Head of caudate nucleus (tissue), 42 donors: Measurements from ENCODE around the gene TBC1D2.

Experiments used
- DNase-seq, 42 donors: peaks; one replicate each; pipeline versions ENCODE4 v3.0.0 to v3.0.0-alpha.2; 2020 to 2021; ENCODE audit warnings: mixed read lengths in 7 of 42
- intact Hi-C: fragments of 100-400 bp; cut with DNase I; formaldehyde crosslinking; loops from one replicate; pipeline ENCODE4 v1.15.0; 2022

Gene TBC1D2

DNA sequence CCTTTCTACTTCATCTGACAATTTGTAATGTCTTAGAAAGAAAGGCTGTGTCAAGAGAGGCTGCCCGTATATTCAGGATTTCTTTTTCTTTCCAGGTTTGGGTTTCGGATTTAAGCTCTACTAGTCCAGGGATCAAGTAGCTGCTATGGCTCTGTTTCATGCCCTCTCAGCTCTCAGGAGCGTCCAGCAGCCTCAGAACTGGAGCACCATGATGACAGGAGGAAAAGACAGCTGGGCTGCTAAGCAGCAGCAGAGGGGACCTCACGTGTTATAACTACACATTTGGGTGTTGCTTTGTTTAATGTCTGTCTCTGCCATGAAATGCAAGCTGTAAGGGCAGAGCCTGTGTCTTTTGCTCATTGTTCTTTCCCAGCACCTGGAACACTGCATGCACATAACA is 28.5 kb downstream of the TBC1D2 start:
- no peak for DNase-seq

DNA sequence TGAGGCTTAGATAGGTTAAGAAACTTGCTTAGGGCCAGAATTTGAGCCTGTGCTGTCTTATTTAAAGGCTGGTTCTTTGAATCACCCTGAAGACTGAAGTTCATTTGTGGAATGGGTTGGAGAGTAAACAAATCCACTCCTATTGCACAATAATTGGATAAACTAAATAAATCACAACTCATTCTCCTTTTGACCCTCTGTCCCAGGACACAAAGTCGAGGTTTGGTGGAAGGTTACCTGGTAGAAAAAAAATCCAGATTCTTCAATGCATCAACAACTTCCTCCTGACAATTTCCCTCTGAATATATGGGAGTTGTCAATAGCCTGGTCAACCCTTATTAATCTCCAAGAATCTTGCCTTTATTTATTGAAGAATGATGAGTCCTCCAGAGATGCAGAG is 28.9 kb downstream of the TBC1D2 start:
- DNase-seq, result no peak
- intact Hi-C loops, result no loop called here

More for the DNA sequence above, 28.5 kb downstream of the TBC1D2 start:
- intact Hi-C loops, result no loop called here

DNA sequence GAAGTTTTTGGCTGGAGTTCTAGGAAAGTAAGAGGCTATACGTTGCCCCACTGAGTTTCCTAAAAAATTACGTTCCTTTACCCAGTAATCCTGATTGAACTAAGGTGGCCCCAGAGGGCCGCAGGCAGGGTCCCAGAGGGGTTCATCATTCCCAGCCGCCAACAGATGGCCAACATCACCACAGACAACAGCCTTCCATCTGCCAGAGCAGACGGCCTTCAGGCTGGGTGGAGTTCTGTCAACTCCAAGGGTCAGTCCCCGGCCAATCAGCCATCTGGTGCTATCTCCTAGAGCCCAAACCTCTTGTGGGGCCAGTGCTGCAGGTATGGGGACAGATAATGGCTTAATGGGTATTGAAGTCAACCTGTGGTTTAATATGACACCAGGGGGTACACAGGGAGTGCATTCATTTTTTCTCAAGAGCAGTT is 30.4 kb downstream of the TBC1D2 start:
- intact Hi-C loops, result no loop called here

DNA sequence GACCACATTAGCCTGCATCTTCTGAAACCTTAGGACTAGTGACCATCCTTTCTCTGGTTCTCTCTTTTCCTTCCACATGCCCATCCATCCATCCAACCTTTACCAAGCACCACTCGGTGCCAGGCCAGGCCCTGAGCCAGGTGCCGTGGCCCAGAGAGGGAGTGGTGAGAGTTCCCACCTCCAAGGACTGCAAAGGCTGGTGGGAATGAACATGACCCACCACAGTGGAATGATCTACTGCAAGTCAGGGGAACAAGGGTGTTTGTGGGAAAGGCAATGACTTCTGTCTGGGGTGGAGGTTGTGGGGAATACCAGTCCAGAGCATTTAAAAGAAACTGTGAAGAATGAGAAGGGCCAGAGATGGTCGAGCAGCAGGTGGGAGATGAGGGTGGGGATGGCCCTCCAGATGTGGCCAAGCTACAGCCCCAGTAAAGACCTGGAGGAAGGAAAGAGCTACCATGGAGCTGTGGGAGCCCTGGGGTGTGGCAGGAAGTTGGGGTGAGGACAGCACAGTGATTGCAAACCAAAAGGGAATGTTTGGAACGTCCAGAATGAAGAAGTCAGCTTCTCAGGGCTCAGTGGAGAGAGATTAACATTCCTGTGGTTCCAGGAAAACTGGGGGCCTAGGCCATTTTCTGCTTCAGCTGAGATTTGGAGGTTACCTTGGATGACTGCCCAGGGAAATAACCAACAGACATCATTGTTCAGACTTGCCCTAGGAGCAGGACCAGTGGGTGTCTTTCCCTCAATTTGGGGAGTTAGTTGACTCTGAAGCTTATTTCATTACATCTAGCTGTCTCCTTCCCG is 32.4 kb downstream of the TBC1D2 start:
- intact Hi-C loops, result no loop called here
- no peak for DNase-seq

More for the DNA sequence above, 30.4 kb downstream of the TBC1D2 start:
- no peak for DNase-seq

DNA sequence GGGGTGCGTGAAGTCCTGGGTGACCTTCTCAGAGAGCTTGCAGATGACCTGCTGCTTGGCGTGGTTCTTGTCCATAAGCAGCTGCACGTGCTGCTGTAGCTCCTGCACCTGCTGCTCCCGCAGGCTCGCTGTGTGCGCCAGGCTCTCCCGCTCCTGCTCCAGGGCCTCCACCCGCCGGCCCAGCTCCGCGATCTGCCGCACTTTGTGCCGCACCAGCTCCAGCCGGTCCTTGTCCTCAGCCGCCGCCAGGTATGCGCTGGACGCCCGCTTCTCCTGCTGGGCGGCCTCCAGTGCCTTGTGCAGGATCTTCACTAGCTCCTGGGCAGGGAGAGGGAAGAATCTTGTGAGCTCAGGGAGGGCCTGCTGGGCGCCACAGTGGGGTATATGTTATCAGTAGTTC is 34.5 kb downstream of the TBC1D2 start:
- DNase-seq, result no peak
- intact Hi-C loops, result no loop called here

DNA sequence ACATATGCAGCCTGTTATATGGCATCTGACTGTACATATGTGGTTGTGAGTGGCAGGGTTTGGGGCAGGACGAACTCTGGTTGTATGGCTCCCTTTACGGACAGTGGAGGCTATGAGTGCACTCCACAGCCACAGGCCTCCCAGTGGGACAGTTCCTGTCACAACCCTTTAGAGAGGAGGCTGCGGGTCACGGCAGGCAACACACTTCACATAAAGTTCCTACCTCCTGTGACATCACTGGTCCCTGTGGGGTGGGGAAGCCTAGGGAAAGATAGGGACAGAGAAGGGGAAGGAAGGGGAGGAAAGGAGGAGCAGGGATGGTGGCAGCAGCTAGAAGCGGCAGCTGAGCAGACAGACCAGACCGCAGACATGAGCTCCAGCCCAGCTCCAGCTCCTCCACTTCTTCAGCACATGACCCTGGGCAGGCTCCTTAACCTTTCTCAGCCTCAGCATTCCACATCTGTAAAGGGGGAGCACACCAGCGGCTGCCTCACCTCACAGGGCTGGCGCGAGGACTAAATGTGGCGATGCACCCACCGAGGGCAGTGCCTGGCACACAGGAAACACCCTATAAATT is 35.6 kb downstream of the TBC1D2 start:
- no peak for DNase-seq
- intact Hi-C loops, result no loop called here

DNA sequence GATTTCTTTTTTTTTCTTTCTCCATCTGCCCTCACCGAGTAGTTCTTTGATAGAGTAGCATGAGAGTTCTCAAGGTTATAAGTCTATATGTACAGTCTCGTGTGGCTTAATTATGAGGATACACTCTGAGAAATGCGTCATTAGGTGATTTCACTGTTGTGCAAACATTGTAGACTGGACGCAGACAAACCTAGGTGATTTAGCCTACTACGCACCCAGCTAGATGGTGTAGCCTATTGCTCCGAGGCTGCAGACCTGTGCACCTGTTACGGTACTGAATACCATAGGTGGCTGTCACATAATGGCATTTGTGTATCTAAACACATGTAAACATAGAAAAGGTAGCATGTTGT is 36.1 kb downstream of the TBC1D2 start:
- no peak for DNase-seq
- intact Hi-C loops, result no loop called here

DNA sequence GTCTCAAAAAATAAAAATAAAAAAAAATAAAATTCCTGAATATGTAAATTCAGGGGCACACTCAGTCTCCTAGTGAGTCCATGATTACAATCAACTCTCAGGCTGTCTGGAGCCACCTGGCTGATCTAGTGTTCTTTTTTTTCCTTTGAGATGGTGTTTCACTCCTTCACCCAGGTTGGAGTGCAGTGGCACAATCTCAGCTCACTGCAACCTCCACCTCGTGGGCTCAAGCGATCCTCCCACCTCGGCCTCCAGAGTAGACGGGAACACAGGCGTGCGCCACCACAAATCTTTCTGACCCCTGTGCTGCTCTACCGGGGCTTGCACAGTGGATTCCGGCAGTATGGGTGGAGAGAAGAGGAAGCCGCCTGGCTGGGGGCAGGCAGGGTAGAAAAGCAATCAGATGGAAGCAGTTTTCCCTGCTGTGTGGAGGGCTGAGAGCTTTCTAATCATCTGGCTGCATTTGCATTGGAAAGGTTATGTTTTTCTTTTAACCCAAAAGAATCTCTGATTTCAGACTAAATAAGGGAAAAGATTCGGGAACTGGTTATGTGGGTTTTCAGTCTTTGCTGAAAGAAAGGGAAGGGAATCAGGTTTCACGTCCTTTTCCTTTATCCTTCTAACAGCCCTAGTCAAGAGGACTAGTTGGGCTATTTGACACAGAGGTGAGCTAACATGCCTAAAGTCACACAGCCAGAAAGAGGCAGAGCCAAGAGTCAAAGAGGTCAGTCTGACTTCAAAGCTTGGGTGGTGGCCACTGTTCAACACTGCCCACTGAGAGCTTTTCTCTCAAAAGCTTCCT is 36.7 kb downstream of the TBC1D2 start:
- DNase-seq, result no peak
- intact Hi-C loops, result no loop called here

DNA sequence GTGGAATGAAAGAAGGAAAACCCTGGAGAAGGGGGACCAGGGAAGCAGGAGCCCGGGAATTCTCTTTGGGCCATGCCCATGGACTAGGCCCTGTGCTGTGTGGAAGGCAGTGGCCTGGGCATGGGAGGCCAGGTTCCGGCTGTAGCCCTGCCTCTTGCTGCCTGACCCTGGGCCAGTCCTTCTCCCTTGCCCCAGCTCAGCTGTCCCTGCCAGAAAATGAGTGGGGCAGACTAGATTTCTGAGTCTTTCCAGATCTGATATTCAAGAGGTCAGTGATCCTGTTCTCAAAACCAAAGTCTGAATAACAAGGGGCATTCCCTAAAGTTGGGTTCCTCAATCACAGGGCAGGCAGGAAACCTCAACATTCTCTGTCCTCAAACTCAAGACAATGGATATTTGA is 38.2 kb downstream of the TBC1D2 start:
- no peak for DNase-seq
- intact Hi-C loops, result no loop called here

DNA sequence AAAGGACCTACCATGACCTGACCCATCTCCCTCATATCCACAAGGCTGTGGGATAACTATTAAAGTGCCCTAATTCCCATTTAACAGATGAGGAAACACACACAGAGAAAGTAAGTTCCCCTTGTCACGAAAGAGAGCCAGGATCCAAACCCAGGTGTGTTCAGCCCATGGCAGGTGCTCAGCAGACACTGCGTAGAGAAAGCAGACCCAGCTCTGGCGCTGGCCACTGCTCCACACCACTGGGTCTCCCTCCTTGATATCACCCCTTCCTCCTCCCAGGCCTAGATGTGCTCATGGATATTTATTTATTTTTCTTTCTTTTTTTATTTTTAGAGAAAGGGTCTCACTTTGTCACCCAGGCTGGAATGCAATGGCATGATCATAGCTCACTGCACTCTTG is 39.1 kb downstream of the TBC1D2 start:
- intact Hi-C loops, result no loop called here

DNA sequence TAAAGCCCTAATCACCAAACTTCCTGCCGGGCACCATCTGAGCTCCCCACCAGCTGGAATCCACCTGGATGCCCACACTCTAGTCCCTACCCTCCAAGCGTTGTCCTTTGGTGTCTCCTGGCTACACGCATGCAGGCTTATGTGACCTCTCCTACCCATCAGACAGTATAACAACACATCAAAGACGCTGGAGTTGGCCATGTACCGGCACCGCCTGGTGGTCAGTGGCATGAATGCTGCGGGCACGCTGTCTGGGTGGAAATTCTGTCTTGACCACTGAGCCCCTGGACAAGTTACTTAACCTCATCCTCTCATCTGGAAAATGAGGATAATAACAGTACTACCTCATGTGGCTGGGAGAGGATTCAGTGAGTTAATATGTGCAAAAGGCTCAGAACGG is 39.6 kb downstream of the TBC1D2 start:
- intact Hi-C loops, result no loop called here
- DNase-seq, result no peak

More for the DNA sequence above, 39.1 kb downstream of the TBC1D2 start:
- DNase-seq, result no peak

DNA sequence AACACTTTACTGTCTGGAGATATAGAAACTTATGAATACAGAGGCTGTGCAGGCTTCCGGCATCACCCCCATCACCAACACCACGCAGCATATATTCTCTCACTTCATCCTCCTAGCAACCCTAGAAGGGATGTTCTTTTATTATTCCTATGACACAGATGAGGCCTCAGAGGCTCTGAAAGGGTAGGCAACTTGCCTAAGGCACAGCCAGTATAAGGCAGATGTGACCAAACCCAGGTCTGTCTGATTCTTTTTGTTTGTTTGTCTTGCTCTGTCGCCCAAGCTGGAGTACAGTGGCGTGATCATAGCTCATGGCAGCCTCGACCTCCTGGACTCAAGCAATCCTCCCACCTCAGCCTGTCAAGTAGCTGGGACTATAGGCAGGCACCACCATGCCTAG is 40.2 kb downstream of the TBC1D2 start:
- no peak for DNase-seq
- intact Hi-C loops, result no loop called here

DNA sequence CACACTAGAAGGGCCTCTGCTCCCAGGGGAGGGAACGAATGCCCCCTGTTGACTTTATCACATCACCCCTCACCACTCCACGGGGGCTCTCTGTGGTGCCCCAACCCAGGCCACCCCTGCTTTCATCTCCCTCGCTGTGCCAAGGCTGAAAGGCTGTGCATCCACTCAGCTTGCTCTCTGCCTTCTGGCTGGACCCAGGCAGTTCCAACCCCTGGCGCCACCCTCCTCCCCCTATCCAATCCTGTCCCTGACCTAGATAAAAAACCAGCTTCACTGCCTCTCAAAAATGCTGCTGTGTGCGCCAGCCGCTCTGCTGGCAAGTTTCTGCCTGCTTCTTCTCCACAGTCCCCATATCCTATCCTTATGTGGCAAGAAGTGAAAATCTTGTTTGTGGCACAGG is 40.6 kb downstream of the TBC1D2 start:
- intact Hi-C loops, result no loop called here

DNA sequence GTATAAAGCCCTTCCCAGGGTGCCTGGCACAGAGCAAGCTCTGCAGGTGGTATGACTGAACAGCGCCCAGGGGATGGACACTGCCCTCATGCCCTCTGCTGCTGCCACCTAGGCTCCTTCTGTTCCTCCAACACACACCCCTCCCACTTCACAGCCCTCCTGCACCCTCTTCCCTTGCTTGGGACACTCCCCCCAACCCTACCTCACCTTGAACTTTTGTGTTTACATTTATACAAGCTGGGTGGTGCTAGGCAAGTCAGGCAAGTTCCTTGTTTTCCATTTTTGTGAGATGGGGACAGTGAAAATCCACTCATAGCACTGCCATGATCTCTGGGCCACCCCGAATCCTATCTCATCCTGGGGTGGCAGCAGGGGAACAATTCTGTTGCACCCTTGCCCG is 44.2 kb downstream of the TBC1D2 start:
- intact Hi-C loops, result no loop called here
- DNase-seq, result no peak

More for the DNA sequence above, 40.6 kb downstream of the TBC1D2 start:
- peak in 18 of 42 donors; percentile 7 to 50 (median 29) for DNase-seq

DNA sequence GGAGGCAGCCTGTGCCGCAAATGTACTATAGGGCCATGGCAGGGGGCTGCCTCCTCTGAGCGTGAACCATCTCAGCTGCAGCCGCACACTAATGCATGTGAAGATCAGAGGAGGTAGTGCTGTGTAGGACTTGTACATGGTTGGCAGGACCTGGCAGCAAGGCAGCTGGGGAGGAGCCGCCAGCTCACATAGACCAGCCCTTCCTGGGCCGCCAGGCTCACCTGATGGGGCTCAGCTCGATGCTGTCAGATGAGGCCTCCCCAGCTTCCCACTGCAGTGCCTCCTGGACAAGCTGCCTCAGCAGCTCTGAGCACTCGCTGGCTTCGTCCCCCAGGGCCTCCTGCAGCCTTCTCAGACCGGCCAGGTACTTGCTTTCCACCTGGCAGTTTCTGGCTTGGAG is 45.0 kb downstream of the TBC1D2 start:
- intact Hi-C loops, result no loop called here
- DNase-seq, result no peak

DNA sequence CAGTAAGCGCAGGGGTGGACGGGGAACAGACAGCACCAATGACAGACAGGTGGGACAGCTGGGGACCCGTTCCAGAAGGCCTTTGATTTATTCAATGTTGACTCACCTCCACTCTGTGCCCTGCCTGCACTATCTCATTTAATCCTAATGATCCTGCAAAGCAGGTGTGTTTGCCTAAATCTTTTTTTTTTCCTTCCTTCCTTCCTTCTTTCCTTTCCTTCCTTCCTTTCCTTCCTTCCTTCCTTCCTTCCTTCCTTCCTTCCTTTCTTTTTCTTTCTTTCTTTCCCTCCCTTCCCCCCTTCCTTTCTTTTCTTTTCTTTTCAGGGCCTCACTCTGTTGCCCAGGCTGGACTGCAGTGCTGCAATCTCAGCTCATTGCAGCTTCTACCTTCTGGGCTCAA is 45.9 kb downstream of the TBC1D2 start:
- intact Hi-C loops, result loop anchor here (5.0 kb wide), 1 partner anchor 53 kb away; no protein-coding TSS in a partner anchor
- no peak for DNase-seq

DNA sequence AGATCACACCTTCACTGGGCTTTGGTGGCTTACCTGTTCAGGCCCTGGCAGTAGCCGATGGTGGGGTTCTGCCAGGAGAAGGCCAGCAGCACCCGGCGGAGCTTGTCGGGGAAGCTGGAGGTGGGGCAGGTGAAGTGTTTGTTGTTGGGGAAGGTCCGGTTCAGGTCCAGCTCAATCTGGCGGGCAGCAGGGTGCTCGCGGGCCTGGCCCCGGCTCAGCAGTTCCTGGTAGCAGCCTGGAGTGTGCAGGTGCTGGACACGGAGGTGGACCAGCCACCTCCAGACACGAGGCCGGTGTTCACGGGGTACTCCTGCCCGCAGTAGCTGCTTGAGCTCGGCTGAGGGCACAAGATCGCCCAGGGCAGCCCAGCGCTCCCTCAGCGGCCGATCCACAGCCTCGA is 46.8 kb downstream of the TBC1D2 start:
- DNase-seq, result no peak
- intact Hi-C loops, result loop anchor here (5.0 kb wide), 1 partner anchor 54 kb away; no protein-coding TSS in a partner anchor

DNA sequence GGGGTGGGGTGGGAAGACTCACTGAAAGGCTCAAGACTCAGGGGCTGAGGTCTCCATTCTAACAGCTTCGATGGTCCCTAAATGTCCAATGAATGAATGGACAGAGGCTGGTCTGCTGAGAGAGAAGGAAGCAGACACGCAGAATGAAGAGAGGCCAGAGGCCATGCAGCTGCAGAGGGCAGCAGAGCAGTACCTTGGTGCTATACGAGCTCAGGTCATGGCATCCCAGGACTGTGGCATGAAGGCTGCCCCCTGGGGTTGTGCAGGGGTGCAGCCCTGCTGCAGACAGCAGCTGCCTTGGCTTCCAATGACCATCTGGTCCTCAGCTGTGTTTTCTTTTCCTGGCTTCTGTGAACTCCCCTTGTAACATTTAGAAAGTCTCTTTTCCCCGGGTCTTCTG is 47.8 kb downstream of the TBC1D2 start:
- DNase-seq, result no peak
- intact Hi-C loops, result loop anchor here (5.0 kb wide), 1 partner anchor 55 kb away; no protein-coding TSS in a partner anchor

DNA sequence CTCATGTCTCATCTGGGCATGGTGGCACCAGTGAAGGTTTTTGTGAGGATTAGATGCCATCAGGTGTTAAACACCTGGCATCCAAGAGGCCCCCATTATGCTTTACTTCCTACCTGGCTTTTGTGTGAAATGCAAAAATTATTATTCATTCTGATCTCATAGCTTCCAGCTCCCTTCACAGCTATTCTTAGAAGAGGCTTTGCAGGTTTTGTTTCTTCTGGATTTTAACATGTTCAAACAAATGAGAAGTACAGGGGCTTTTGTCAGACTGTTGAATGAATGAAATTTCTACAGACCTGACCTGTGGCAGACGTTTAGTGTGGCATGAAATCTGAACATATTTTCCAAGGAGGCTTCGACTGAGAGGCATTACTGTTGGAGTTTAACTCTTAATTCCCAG is 48.7 kb downstream of the TBC1D2 start:
- intact Hi-C loops, result loop anchor here (5.0 kb wide), 1 partner anchor 56 kb away; no protein-coding TSS in a partner anchor
- no peak for DNase-seq

DNA sequence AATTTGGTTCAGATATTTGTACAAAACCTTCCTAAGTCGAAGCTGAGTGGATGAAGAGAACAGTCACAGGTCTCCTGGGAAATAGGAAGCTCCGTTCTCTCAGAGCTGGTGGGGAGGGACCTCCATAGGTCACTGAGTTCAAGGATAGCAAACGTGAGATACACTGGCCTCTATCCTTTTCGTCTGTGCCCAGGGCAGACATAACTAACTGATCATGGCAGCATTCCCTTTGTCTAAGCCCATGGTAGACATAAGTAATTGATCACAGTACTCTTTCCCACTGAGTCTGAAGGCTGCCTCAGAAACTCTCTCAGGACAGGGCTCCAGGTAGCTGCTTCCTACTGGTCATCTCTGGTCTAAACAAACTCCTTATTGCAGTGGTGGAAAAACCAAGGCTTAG is 50.8 kb downstream of the TBC1D2 start:
- DNase-seq, result no peak
- intact Hi-C loops, result loop anchor here (5.0 kb wide), 1 partner anchor 58 kb away; no protein-coding TSS in a partner anchor
